HG03196 (cell line): Measurements from ENCODE around the gene ZSWIM3.
"Not testable (repeated sequence)": the region's sequence is repeated elsewhere in the genome, so short reads cannot be mapped to it uniquely, and the experiment has no call there.

ENCODE experiments used
- ATAC-seq: cut with Tn5 transposase; IDR thresholded peaks from one replicate; pipeline ENCODE4 v1.9.1; 2021; ENCODE audit not compliant: unreplicated experiment

Gene ZSWIM3

GRCh38 chr20:45857114-45857881, at the start of gene ZSWIM3, which contains the start of gene ACOT8:
Gene ZSWIM3 (plus strand): TSS chr20:45857614. CDS start chr20:45857826, 212 bp downstream.
Gene ACOT8 (minus strand): TSS chr20:45857392. CDS start chr20:45857315, 77 bp downstream.
- ATAC-seq, result peak; percentile 91

- ATAC-seq, result no peak
Observed at GRCh38 chr20:45810191-45810970, 47.0 kb upstream of the ZSWIM3 start.

- peak; percentile 92 for ATAC-seq
Observed at GRCh38 chr20:45812157-45813005, 45.0 kb upstream of the ZSWIM3 start, which contains the start of gene UBE2C. Gene UBE2C (plus strand): TSS chr20:45812644. CDS start chr20:45812696, 52 bp downstream.

GRCh38 chr20:45813006-45813340, 44.4 kb upstream of the ZSWIM3 start:
- ATAC-seq, result no peak

- ATAC-seq, result no peak
Observed at GRCh38 chr20:45813489-45813888, 43.9 kb upstream of the ZSWIM3 start.

- no peak for ATAC-seq
Observed at GRCh38 chr20:45814314-45814713, 43.1 kb upstream of the ZSWIM3 start.

- ATAC-seq, result no peak
Observed at GRCh38 chr20:45816951-45817350, 40.5 kb upstream of the ZSWIM3 start.

GRCh38 chr20:45817376-45818194, 39.8 kb upstream of the ZSWIM3 start:
- no peak for ATAC-seq

GRCh38 chr20:45818239-45818638, 39.2 kb upstream of the ZSWIM3 start:
- no peak for ATAC-seq

GRCh38 chr20:45819466-45819865, 37.9 kb upstream of the ZSWIM3 start:
- ATAC-seq, result no peak

- no peak for ATAC-seq
Observed at GRCh38 chr20:45821947-45822346, 35.5 kb upstream of the ZSWIM3 start.

GRCh38 chr20:45822857-45823256, 34.6 kb upstream of the ZSWIM3 start:
- no peak for ATAC-seq

GRCh38 chr20:45823949-45824835, 33.2 kb upstream of the ZSWIM3 start:
- no peak for ATAC-seq

- ATAC-seq, result no peak
Observed at GRCh38 chr20:45826381-45827019, 30.9 kb upstream of the ZSWIM3 start.

GRCh38 chr20:45827030-45827652, 30.3 kb upstream of the ZSWIM3 start, which contains the start of gene TNNC2:
Gene TNNC2 (minus strand): TSS chr20:45827312. CDS start chr20:45827248, 64 bp downstream.
- no peak for ATAC-seq

GRCh38 chr20:45827712-45828111, 29.7 kb upstream of the ZSWIM3 start:
- no peak for ATAC-seq

GRCh38 chr20:45828589-45828988, 28.8 kb upstream of the ZSWIM3 start:
- ATAC-seq, result no peak

- not testable (repeated sequence) for ATAC-seq
Observed at GRCh38 chr20:45829673-45830106, 27.7 kb upstream of the ZSWIM3 start.
